ENCODE measurements around the gene DNAH7. TPM values are rescaled to one million over a fixed set of nuclear protein-coding genes. Genes with fewer than 3 reads are reported as not detected.

The DNAH7 gene
- total RNA-seq, 4 donors from 2014 or later: 0.10 to 1.2 (median 0.27) TPM

DNA sequence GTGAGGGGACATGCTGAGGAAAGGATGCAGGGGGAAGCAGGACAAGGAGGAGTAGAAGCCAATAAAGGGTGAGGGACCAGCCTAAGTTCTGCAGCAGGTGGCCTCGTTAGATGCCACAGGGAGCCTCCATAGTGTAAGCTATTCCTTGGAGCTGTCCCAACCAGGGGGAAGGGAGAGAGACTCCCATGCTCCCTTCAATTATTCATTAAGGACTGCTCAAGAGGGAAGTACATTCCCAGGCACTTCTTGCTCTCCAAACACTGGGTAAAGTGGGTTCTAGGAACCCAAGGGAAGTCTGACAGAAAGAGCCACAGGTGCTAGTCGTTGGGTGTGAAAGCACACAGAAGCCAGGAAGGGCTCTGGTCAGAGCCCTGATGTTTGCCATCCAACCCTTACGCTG, 217.9 kb downstream of the DNAH7 start:
- WGBS: 80% methylated on average over 3 of the region's 3 CpGs
- TF ChIP-seq POLR2A (IDR thresholded peaks at IDR 0.05) (no peak), POLR2AphosphoS5 (IDR thresholded peaks at IDR 0.05) (no peak), EP300 (IDR thresholded peaks at IDR 0.05) (no peak)
- TF ChIP-seq, protein P1, sequence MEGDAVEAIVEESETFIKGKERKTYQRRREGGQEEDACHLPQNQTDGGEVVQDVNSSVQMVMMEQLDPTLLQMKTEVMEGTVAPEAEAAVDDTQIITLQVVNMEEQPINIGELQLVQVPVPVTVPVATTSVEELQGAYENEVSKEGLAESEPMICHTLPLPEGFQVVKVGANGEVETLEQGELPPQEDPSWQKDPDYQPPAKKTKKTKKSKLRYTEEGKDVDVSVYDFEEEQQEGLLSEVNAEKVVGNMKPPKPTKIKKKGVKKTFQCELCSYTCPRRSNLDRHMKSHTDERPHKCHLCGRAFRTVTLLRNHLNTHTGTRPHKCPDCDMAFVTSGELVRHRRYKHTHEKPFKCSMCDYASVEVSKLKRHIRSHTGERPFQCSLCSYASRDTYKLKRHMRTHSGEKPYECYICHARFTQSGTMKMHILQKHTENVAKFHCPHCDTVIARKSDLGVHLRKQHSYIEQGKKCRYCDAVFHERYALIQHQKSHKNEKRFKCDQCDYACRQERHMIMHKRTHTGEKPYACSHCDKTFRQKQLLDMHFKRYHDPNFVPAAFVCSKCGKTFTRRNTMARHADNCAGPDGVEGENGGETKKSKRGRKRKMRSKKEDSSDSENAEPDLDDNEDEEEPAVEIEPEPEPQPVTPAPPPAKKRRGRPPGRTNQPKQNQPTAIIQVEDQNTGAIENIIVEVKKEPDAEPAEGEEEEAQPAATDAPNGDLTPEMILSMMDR (IDR thresholded peaks at IDR 0.05): no peak
- Histone ChIP-seq H3K4me3 (no peak overlapping the region), H3K27ac (no peak overlapping the region), H3K9me3 (no peaks in the 10 kb centered on the region), H3K36me3 (no peaks in the 10 kb centered on the region), H3K27me3 (no peaks in the 10 kb centered on the region), H3K4me1 (no peaks in the 10 kb centered on the region)
- no peak for DNase-seq (ENCODE audit: low spot score in 2 of 2)

GRCh38 chr2:195848119-195848899, 220.3 kb downstream of the DNAH7 start:
- no peaks in the 10 kb centered on the region for H3K9me3 ChIP-seq
- H3K36me3 ChIP-seq: no peaks in the 10 kb centered on the region
- H3K27ac ChIP-seq: no peak overlapping the region
- WGBS: 86% methylated on average over 4 of the region's 4 CpGs
- no peak for DNase-seq (ENCODE audit: low spot score in 2 of 2)
- no peak overlapping the region for H3K4me3 ChIP-seq
- H3K4me1 ChIP-seq: no peaks in the 10 kb centered on the region
- TF ChIP-seq EP300 (IDR thresholded peaks at IDR 0.05) (no peak), POLR2AphosphoS5 (IDR thresholded peaks at IDR 0.05) (no peak), POLR2A (IDR thresholded peaks at IDR 0.05) (no peak)
- TF ChIP-seq, protein P1 (IDR thresholded peaks at IDR 0.05): no peak
- no peaks in the 10 kb centered on the region for H3K27me3 ChIP-seq

- Histone ChIP-seq H3K36me3 (no peaks in the 10 kb centered on the region), H3K4me1 (no peaks in the 10 kb centered on the region), H3K27ac (no peak overlapping the region), H3K4me3 (no peak overlapping the region), H3K9me3 (no peaks in the 10 kb centered on the region), H3K27me3 (no peaks in the 10 kb centered on the region)
- no peak for TF ChIP-seq EP300 (IDR thresholded peaks at IDR 0.05)
- TF ChIP-seq POLR2AphosphoS5 (IDR thresholded peaks at IDR 0.05): no peak
- TF ChIP-seq POLR2A (IDR thresholded peaks at IDR 0.05): no peak
- TF ChIP-seq, protein P1 (IDR thresholded peaks at IDR 0.05): no peak
- WGBS: 67% methylated on average over 3 of the region's 3 CpGs
- no peak for DNase-seq (ENCODE audit: low spot score in 2 of 2)
Measured at GRCh38 chr2:195842932-195843331, 225.7 kb downstream of the DNAH7 start.

DNA sequence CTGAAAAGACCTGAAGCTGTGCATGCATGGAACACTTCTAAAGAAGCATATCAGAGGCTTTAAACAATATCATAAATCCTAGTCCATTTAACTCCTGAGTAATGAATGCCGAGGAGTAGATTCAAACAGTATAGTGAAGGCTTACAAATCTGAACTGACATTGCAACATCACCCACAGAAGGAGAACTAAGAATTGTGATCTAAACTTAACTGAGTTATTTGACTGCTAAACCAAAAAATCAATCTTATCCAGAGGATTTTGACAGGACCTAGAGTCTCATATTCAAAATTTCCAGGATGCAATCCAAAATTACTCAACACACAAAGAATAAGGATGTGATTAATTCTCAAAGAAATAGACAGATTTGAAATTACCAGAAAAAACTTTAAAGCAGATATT, 230.6 kb downstream of the DNAH7 start:
- WGBS: 47% methylated on average over 1 of the region's 1 CpG
- Histone ChIP-seq H3K27me3 (no peaks in the 10 kb centered on the region), H3K4me3 (no peak overlapping the region), H3K36me3 (no peaks in the 10 kb centered on the region), H3K27ac (no peak overlapping the region), H3K9me3 (no peaks in the 10 kb centered on the region), H3K4me1 (no peaks in the 10 kb centered on the region)
- DNase-seq (ENCODE audit: low spot score in 2 of 2): no peak
- TF ChIP-seq EP300 (IDR thresholded peaks at IDR 0.05) (no peak), POLR2A (IDR thresholded peaks at IDR 0.05) (no peak), POLR2AphosphoS5 (IDR thresholded peaks at IDR 0.05) (no peak)
- TF ChIP-seq, protein P1 (IDR thresholded peaks at IDR 0.05): no peak

GRCh38 chr2:195836002-195836401, 232.6 kb downstream of the DNAH7 start:
- WGBS: 96% methylated on average over 2 of the region's 2 CpGs
- Histone ChIP-seq H3K36me3 (no peaks in the 10 kb centered on the region), H3K27ac (no peak overlapping the region), H3K4me3 (no peak overlapping the region), H3K4me1 (no peaks in the 10 kb centered on the region), H3K9me3 (no peaks in the 10 kb centered on the region), H3K27me3 (no peaks in the 10 kb centered on the region)
- no peak for DNase-seq (ENCODE audit: low spot score in 2 of 2)
- TF ChIP-seq, protein P1 (IDR thresholded peaks at IDR 0.05): no peak
- TF ChIP-seq EP300 (IDR thresholded peaks at IDR 0.05) (no peak), POLR2A (IDR thresholded peaks at IDR 0.05) (no peak), POLR2AphosphoS5 (IDR thresholded peaks at IDR 0.05) (no peak)
